B cell (primary cell): Measurements from ENCODE around the gene AUTS2. TPM values are rescaled to one million over a fixed set of nuclear protein-coding genes. Genes with fewer than 3 reads are reported as not detected.

Source experiments
- ATAC-seq: fragments of 200-7000 bp; cut with Tn5 transposase; one replicate; pipeline ENCODE4 v1.10.0; 2021; ENCODE audit warnings: low read depth, mild to moderate bottlenecking, moderate number of reproducible peaks, moderate library complexity
- CTCF ChIA-PET: fragments of 350-600 bp; sonication (Branson Sonifier 250); formaldehyde crosslinking; loops from one replicate; lab custom pipeline; 2021; ENCODE audit warnings: antibody characterized with exemption, inconsistent platforms; lab: Charles Lee
- POLR2A ChIA-PET: fragments of 350-600 bp; sonication (Branson Sonifier 250); formaldehyde crosslinking; loops from one replicate; lab custom pipeline; 2021; ENCODE audit warnings: antibody characterized with exemption; lab: Charles Lee
- DNase-seq: peaks from one replicate; pipeline ENCODE4 v3.0.0; 2013
- H2AFZ ChIP-seq: 2 replicates; pipeline ENCODE4 v1.6.1; 2012; ENCODE audit warnings: mild to moderate bottlenecking, low read depth, low read length; ENCODE audit not compliant: insufficient read depth, poor library complexity, severe bottlenecking
- H3K27ac ChIP-seq, 2 donors: 1 replicate in 1 of 2; 2 replicates in 1 of 2; pipeline ENCODE4 v1.5.1; 2012 to 2013; ENCODE audit warnings: low read length in 2 of 2, mild to moderate bottlenecking in 2 of 2, moderate library complexity in 1 of 2
- H3K27me3 ChIP-seq, 4 experiments: fragments of 200-600 bp in 1 of 4; sonication (generic) in 1 of 4; replicated peaks in 1 of 4; 1 replicate in 2 of 4; 2 replicates in 2 of 4; pipeline versions ENCODE4 v1.6.1 to v1.7.0; 2013 to 2016; ENCODE audit warnings: low read length in 3 of 4, mild to moderate bottlenecking in 2 of 4, mixed read lengths in 1 of 4, moderate library complexity in 1 of 4; ENCODE audit not compliant: insufficient read depth in 4 of 4, control insufficient read depth in 3 of 4; ENCODE audit errors: control extremely low read depth in 1 of 4
- H3K36me3 ChIP-seq, 2 experiments: replicated peaks in 1 of 2; 1 replicate in 1 of 2; 2 replicates in 1 of 2; pipeline versions ENCODE4 v1.6.1 to v1.7.1; 2013; ENCODE audit warnings: low read length in 1 of 2; ENCODE audit not compliant: insufficient read depth in 2 of 2, control insufficient read depth in 1 of 2; ENCODE audit errors: control extremely low read depth in 1 of 2, extremely low read depth in 1 of 2
- H3K4me1 ChIP-seq, 2 donors: fragments of 200-600 bp in 1 of 2; sonication (generic) in 1 of 2; 1 replicate in 1 of 2; 2 replicates in 1 of 2; pipeline versions ENCODE4 v1.5.1 to v1.6.1; 2013 to 2017; ENCODE audit warnings: low read length in 2 of 2; ENCODE audit not compliant: control insufficient read depth in 2 of 2, insufficient read depth in 2 of 2
- H3K4me2 ChIP-seq: replicated peaks from 2 replicates; pipeline ENCODE3; 2012; ENCODE audit warnings: mild to moderate bottlenecking, low read depth, low read length; ENCODE audit not compliant: poor library complexity, severe bottlenecking
- H3K4me3 ChIP-seq, 5 experiments: fragments of 200-600 bp in 1 of 5; sonication (generic) in 1 of 5; 1 replicate in 3 of 5; 2 replicates in 2 of 5; pipeline versions ENCODE4 v1.5.1 to v1.7.0; 2011 to 2016; ENCODE audit warnings: low read length in 4 of 5, mild to moderate bottlenecking in 4 of 5, low read depth in 2 of 5, control low read depth in 1 of 5, moderate library complexity in 1 of 5; ENCODE audit not compliant: insufficient read depth in 1 of 5; ENCODE audit errors: control extremely low read depth in 1 of 5, extremely low read depth in 1 of 5
- H3K79me2 ChIP-seq: fragments of 200-600 bp; sonication (generic); one replicate; pipeline ENCODE4 v1.6.0; 2016; ENCODE audit warnings: low read length; ENCODE audit not compliant: control insufficient read depth, insufficient read depth
- H3K9ac ChIP-seq: fragments of 200-600 bp; sonication (generic); 2 replicates; pipeline ENCODE4 v1.6.1; 2017; ENCODE audit warnings: mild to moderate bottlenecking, low read length, moderate library complexity
- H3K9me3 ChIP-seq, 3 donors: one replicate each; pipeline versions ENCODE4 v1.6.1 to v1.7.1; 2013; ENCODE audit warnings: low read length in 2 of 3; ENCODE audit not compliant: control insufficient read depth in 2 of 3, insufficient read depth in 1 of 3; ENCODE audit errors: control extremely low read depth in 1 of 3
- H4K20me1 ChIP-seq: 2 replicates; pipeline ENCODE4 v1.6.0; 2012; ENCODE audit warnings: mild to moderate bottlenecking, low read length; ENCODE audit not compliant: insufficient read depth, control insufficient read depth, poor library complexity, severe bottlenecking
- H3K27ac Mint-ChIP-seq: one replicate; pipeline ENCODE4 v1.8.0; 2021; ENCODE audit warnings: mixed read lengths
- H3K27me3 Mint-ChIP-seq: one replicate; pipeline ENCODE4 v1.8.0; 2021; ENCODE audit warnings: mixed read lengths
- H3K4me1 Mint-ChIP-seq: one replicate; pipeline ENCODE4 v1.8.0; 2021; ENCODE audit warnings: mixed read lengths
- H3K4me3 Mint-ChIP-seq: one replicate; pipeline ENCODE4 v1.8.0; 2021; ENCODE audit warnings: mixed read lengths
- H3K9me3 Mint-ChIP-seq: one replicate; pipeline ENCODE4 v1.8.0; 2022; ENCODE audit warnings: mixed read lengths; ENCODE audit not compliant: insufficient read depth
- CTCF ChIP-seq: fragments of 200-600 bp; IDR thresholded peaks from one replicate; pipeline ENCODE4 v1.8.0; 2022; ENCODE audit warnings: antibody characterized with exemption, mild to moderate bottlenecking
- EZH2 ChIP-seq: IDR thresholded peaks from 2 replicates; pipeline ENCODE4 v1.6.1; 2012; ENCODE audit warnings: borderline replicate concordance, low read depth, mild to moderate bottlenecking, moderate library complexity, low read length; ENCODE audit not compliant: insufficient read depth, poor library complexity, severe bottlenecking
- WGBS: methylation state at CpG from one replicate; pipeline ENCODE4 v1.1.5; 2013; ENCODE audit warnings: missing lambda C conversion rate; ENCODE audit not compliant: insufficient coverage; 5-methylcytosine and 5-hydroxymethylcytosine counted together
- intact Hi-C: fragments of 100-400 bp; cut with micrococcal nuclease; formaldehyde crosslinking; loops from one replicate; pipeline ENCODE4 v1.10.0; 2022
- polyA plus RNA-seq: library from polyadenylated mRNA; depleted of rRNA; stranded (reverse); fragments of >200 nt; gene quantifications from 2 replicates; pipeline ENCODE4 v1.2.3, GENCODE V29; 2012
- total RNA-seq, 2 donors: library from RNA; stranded (reverse); fragments of 120-200 nt in 1 of 2; gene quantifications; 1 replicate in 1 of 2; 2 replicates in 1 of 2; pipeline versions ENCODE4 v1.2.3 to v1.2.4, GENCODE V29; 2013 to 2022

AUTS2 gene
- total and polyA plus RNA-seq, 2 donors (not counting 1 experiment from before 2014, with no cell fraction given) = 22.3 to 35.0 TPM

- H2AFZ ChIP-seq = no peak overlapping the region
- no peaks in the 10 kb centered on the region for H4K20me1 ChIP-seq
- WGBS = 92% methylated on average over 4 of the region's 7 CpGs
- no peak overlapping the region for H3K27ac ChIP-seq
- H3K9ac ChIP-seq = no peak overlapping the region
- H3K27me3 Mint-ChIP-seq = peaks cover 19% of the 10 kb centered on the region
- H3K9me3 ChIP-seq = peaks cover 0 to 2% (median 0%) of the 10 kb centered on the region in 3 donors
- H3K4me2 ChIP-seq = no peak overlapping the region
- H3K9me3 Mint-ChIP-seq = no peaks in the 10 kb centered on the region
- CTCF ChIA-PET = interaction anchor here (1.4 to 1.9 kb wide), 2 partner anchors 903 to 906 kb away, joined by 3 to 6 read pairs; no protein-coding TSS in a partner anchor
- ATAC-seq (no peak), DNase-seq (no peak)
- H3K27ac Mint-ChIP-seq = no peak overlapping the region
- H3K4me1 ChIP-seq = peaks cover 6 to 7% of the 10 kb centered on the region in 2 donors
- peaks cover 0 to 15% (median 5%) of the 10 kb centered on the region in 4 experiments for H3K27me3 ChIP-seq
- H3K79me2 ChIP-seq = no peaks in the 10 kb centered on the region
- peaks cover 9% of the 10 kb centered on the region for H3K4me1 Mint-ChIP-seq
- intact Hi-C loops = no loop called here
- POLR2A ChIA-PET = no interaction called here
- no peak overlapping the region for H3K4me3 Mint-ChIP-seq
- no peak overlapping the region for H3K4me3 ChIP-seq
- TF ChIP-seq CTCF (no peak), EZH2 (no peak)
- no peaks in the 10 kb centered on the region for H3K36me3 ChIP-seq
Observed at GRCh38 chr7:70830426-70830825, 1232.2 kb downstream of the AUTS2 start.

GRCh38 chr7:70833726-70834125, 1235.5 kb downstream of the AUTS2 start:
- Mint-ChIP-seq H3K27me3 (peaks cover 19% of the 10 kb centered on the region), H3K4me3 (no peak overlapping the region), H3K9me3 (no peaks in the 10 kb centered on the region), H3K4me1 (peaks cover 9% of the 10 kb centered on the region), H3K27ac (no peak overlapping the region)
- Histone ChIP-seq H3K36me3 (no peaks in the 10 kb centered on the region), H3K4me3 (no peak overlapping the region), H3K27ac (no peak overlapping the region), H3K4me1 (peaks cover 6 to 7% of the 10 kb centered on the region in 2 donors), H3K79me2 (no peaks in the 10 kb centered on the region), H3K9me3 (peaks cover 0 to 11% (median 0%) of the 10 kb centered on the region in 3 donors), H3K9ac (no peak overlapping the region), H4K20me1 (no peaks in the 10 kb centered on the region), H3K4me2 (no peak overlapping the region), H3K27me3 (peaks cover 0 to 17% (median 5%) of the 10 kb centered on the region in 4 experiments), H2AFZ (no peak overlapping the region)
- no CpG with 5 or more reads among the region's 1 CpG for WGBS
- DNase-seq = no peak
- TF ChIP-seq CTCF (no peak), EZH2 (no peak)
- CTCF ChIA-PET = no interaction called here
- intact Hi-C loops = no loop called here
- POLR2A ChIA-PET = no interaction called here
- ATAC-seq = no peak
